ENCODE results near the gene FHOD3.

The FHOD3 gene

GRCh38 chr18:36685580-36685979, 388.1 kb downstream of the FHOD3 start:
- DNase-seq (ENCODE audit: extremely low read depth, low read depth), result no peak
- no peak for TF ChIP-seq CTCF (IDR thresholded peaks at IDR 0.05; ENCODE audit: low read depth, low read length, missing control alignments)
- H3K4me3 ChIP-seq (replicated peaks; ENCODE audit: low read depth, low read length), result no peak overlapping the region

DNA sequence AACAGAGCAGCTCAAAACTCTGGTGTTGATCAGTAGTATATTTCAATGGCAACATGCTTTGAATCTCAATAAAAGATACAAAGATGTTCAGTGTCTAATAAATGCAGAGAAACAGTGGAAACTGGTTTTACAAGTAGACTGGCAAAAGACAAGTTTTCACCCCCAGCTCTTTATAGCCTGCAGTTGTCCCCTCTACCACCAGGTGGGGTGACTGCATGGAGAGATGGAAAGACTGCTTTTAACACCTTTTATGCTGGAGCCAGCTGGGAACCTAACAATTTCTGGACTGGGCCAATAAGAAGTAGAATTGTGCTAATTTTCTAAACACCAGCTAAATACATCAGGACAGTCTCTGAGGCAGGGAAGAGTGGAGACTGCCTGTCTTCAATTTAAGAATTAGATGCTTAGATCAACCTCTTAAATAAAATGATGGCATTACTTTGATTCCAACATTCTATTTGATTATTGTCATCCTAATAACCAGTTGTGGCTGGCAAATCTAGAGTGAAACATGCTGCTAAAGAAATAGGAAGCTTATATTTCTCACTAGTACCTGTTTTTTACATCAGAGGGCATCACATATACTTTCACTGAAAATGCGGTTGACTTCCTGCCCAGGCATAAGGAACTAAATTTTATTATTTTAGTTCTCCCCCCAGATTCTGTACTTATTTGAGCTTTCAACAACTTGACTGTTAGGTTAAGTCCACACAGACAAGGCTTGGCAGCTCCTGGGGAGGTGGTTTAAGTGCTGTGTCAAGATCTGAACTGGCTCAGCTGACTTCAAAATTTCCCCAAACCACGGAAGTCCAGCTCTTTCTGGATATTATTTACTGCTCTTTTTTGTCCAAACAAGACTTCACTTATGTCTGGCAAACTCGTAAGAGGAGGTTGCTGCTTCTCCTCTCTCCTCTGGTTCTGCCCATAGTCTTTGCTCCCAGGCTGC, 390.8 kb downstream of the FHOD3 start:
- no peak overlapping the region for H3K4me3 ChIP-seq (replicated peaks; ENCODE audit: low read depth, low read length)
- no peak for DNase-seq (ENCODE audit: extremely low read depth, low read depth)
- TF ChIP-seq CTCF (IDR thresholded peaks at IDR 0.05; ENCODE audit: low read depth, low read length, missing control alignments), result peak; percentile 98

- DNase-seq (ENCODE audit: extremely low read depth, low read depth), result peak; percentile 88
- H3K4me3 ChIP-seq (replicated peaks; ENCODE audit: low read depth, low read length), result peak overlapping the region; percentile 59
- no peak for TF ChIP-seq CTCF (IDR thresholded peaks at IDR 0.05; ENCODE audit: low read depth, low read length, missing control alignments)
Measured at GRCh38 chr18:36692371-36692770, 394.9 kb downstream of the FHOD3 start.

DNA sequence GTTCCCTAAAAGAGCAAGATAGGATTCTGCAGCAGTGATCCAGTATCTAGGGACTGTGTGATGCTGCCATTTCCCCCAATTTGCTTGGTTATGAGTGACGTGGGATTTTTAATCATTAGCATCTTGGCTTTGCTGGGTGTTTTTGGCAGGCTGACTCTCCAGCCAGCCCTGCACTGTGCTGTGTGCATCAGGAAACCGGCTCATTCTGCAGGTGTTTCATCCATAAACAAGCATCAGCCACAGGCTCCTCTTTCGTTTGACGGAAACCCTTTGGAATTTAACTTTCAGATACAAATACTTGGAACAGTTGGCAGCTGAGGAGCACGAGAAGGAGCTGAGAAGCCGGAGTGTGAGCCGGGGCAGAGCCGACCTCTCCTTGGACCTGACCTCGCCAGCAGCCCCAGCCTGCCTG, 395.4 kb downstream of the FHOD3 start:
- TF ChIP-seq CTCF (IDR thresholded peaks at IDR 0.05; ENCODE audit: low read depth, low read length, missing control alignments), result no peak
- H3K4me3 ChIP-seq (replicated peaks; ENCODE audit: low read depth, low read length), result peak overlapping the region; percentile 59
- DNase-seq (ENCODE audit: extremely low read depth, low read depth), result no peak

DNA sequence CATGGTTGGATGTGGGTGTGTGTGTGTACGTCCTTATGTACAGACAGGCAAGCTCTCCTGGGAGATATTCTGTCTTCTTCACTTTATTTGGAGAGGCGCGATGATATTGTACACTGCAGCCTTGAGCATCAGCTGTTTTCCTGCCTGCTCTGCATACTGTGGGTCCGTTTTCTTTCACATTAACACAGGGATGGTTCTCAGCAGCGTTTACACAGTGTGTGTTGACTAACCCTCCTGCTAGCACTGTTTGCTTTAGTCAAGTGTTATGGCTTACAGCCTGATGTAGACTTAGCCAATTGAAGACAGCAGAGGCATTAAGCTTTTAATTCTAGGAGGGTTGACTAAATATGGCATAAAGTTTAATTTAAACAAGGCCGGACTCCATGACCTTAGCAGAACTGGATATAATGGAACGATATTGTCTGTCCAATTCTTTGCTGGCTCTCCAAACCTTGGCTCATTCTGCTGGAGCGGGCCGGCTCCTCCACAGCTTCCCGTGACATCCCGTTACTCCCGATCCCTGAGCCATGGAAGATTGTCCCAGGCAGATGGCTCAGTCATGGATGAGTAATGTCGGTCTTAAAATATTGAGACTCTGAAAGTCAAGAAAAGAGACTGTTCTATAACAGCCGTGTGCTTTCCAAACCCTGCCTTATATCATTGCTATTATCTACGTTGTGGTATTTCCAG, 396.6 kb downstream of the FHOD3 start:
- no peak for TF ChIP-seq CTCF (IDR thresholded peaks at IDR 0.05; ENCODE audit: low read depth, low read length, missing control alignments)
- H3K4me3 ChIP-seq (replicated peaks; ENCODE audit: low read depth, low read length), result peak overlapping the region; percentile 59
- DNase-seq (ENCODE audit: extremely low read depth, low read depth), result no peak

DNA sequence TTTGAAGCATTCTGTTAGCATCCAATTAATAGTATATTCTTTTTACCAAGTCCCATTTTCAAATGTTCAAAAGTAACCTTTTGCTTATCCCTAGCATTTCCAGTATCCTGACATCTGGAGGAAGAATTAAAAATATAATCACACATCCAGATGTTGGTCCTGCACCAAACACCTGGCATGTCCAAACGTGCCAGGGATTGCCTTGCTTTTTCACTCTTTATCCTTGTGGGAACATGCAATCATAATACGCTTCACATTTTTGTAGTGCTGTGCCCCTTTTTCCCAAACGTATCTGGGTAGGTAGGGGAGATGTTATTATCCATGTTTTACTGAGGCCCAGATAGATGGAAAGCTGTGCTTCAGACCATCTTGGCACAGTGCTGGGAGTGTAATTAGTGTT, 398.3 kb downstream of the FHOD3 start:
- no peak overlapping the region for H3K4me3 ChIP-seq (replicated peaks; ENCODE audit: low read depth, low read length)
- TF ChIP-seq CTCF (IDR thresholded peaks at IDR 0.05; ENCODE audit: low read depth, low read length, missing control alignments), result no peak
- no peak for DNase-seq (ENCODE audit: extremely low read depth, low read depth)

Measured in HFF-Myc (cell line).